OCI-LY3 (cell line): ENCODE measurements around the gene TYRO3.

Source experiments
- H2AFZ ChIP-seq: fragments of 200-600, 300-600 bp; shearing (Covaris generic); 2 replicates; pipeline ENCODE4 v1.6.0; 2014; ENCODE audit warnings: antibody characterized with exemption, low read depth, low read length
- H3K27ac ChIP-seq: fragments of 200-600, 300-600 bp; sonication (generic); 2 replicates; pipeline ENCODE4 v1.5.1; 2014; ENCODE audit warnings: mild to moderate bottlenecking, low read length, moderate library complexity, mixed read lengths
- H3K27me3 ChIP-seq: fragments of 200-600, 300-600 bp; sonication (generic); 2 replicates; pipeline ENCODE4 v1.6.1; 2014; ENCODE audit warnings: low read depth, low read length, mixed read lengths
- H3K36me3 ChIP-seq: fragments of 200-600, 300-600 bp; sonication (generic); replicated peaks from 2 replicates; pipeline ENCODE3; 2014; ENCODE audit warnings: low read depth, low read length, mixed read lengths
- H3K4me1 ChIP-seq: fragments of 300-600, 200-600 bp; sonication (generic); 2 replicates; pipeline ENCODE4 v1.6.1; 2014; ENCODE audit warnings: low read length, mixed read lengths
- H3K4me2 ChIP-seq: fragments of 200-600, 300-600 bp; sonication (generic); 2 replicates; pipeline ENCODE4 v1.6.1; 2014; ENCODE audit warnings: low read length, mixed read lengths
- H3K4me3 ChIP-seq: fragments of 300-600, 200-600 bp; sonication (generic); 2 replicates; pipeline ENCODE4 v1.5.1; 2014; ENCODE audit warnings: antibody characterized with exemption, mild to moderate bottlenecking, low read length, moderate library complexity
- H3K79me2 ChIP-seq: fragments of 300-600, 200-600 bp; shearing (Covaris generic); 2 replicates; pipeline ENCODE4 v1.6.1; 2014; ENCODE audit warnings: mild to moderate bottlenecking, low read length, mixed read lengths
- H3K9ac ChIP-seq: fragments of 300-600, 200-600 bp; shearing (Covaris generic); 2 replicates; pipeline ENCODE4 v1.6.0; 2014; ENCODE audit warnings: mild to moderate bottlenecking, low read length, moderate library complexity
- H3K9me3 ChIP-seq: fragments of 200-600, 300-600 bp; shearing (Covaris generic); 2 replicates; pipeline ENCODE4 v1.6.1; 2014; ENCODE audit warnings: low read length, mixed read lengths; ENCODE audit not compliant: insufficient read depth
- H4K20me1 ChIP-seq: fragments of 200-600, 300-600 bp; sonication (generic); 2 replicates; pipeline ENCODE4 v1.6.1; 2016; ENCODE audit warnings: low read length, mixed read lengths; ENCODE audit not compliant: insufficient read depth
- CTCF ChIP-seq: fragments of 200-600, 300-600 bp; sonication (generic); IDR thresholded peaks from 2 replicates; pipeline ENCODE4 v1.5.1; 2014; ENCODE audit warnings: antibody characterized with exemption, low read length, low read depth
- EZH2phosphoT487 ChIP-seq: fragments of 200-600 bp; shearing (Covaris generic); IDR thresholded peaks from 2 replicates; pipeline ENCODE4 v1.6.1; 2018; ENCODE audit warnings: antibody characterized with exemption, mixed run types, low read depth

TYRO3 gene

GRCh38 chr15:41545218-41545617 is 13.8 kb upstream of the TYRO3 start:
- Histone ChIP-seq H3K9me3 (no peaks in the 10 kb centered on the region), H3K9ac (no peak overlapping the region), H3K4me1 (peaks cover 9% of the 10 kb centered on the region; the same call in 1 of the 2 replicates), H3K4me2 (no peak overlapping the region), H4K20me1 (no peaks in the 10 kb centered on the region), H3K4me3 (no peak overlapping the region), H3K27ac (no peak overlapping the region), H3K27me3 (no peaks in the 10 kb centered on the region), H2AFZ (no peak overlapping the region), H3K79me2 (peaks cover 17% of the 10 kb centered on the region), H3K36me3 (no peaks in the 10 kb centered on the region)
- TF ChIP-seq EZH2phosphoT487: no peak
- no peak for TF ChIP-seq CTCF

GRCh38 chr15:41546851-41547786 is 11.9 kb upstream of the TYRO3 start:
- Histone ChIP-seq H4K20me1 (no peaks in the 10 kb centered on the region), H3K36me3 (no peaks in the 10 kb centered on the region), H3K27ac (no peak overlapping the region), H3K4me3 (no peak overlapping the region), H3K9me3 (no peaks in the 10 kb centered on the region), H3K4me1 (peaks cover 9% of the 10 kb centered on the region; the same call in 1 of the 2 replicates), H3K79me2 (peaks cover 17% of the 10 kb centered on the region), H3K27me3 (no peaks in the 10 kb centered on the region), H2AFZ (no peak overlapping the region), H3K9ac (no peak overlapping the region), H3K4me2 (no peak overlapping the region)
- TF ChIP-seq CTCF (no peak), EZH2phosphoT487 (no peak)

- no peaks in the 10 kb centered on the region for H3K4me1 ChIP-seq
- H3K36me3 ChIP-seq: no peaks in the 10 kb centered on the region
- H3K9ac ChIP-seq: no peak overlapping the region
- H3K9me3 ChIP-seq: no peaks in the 10 kb centered on the region
- H2AFZ ChIP-seq: no peak overlapping the region
- H3K4me3 ChIP-seq: no peak overlapping the region
- no peaks in the 10 kb centered on the region for H3K27me3 ChIP-seq
- H3K27ac ChIP-seq: no peak overlapping the region
- H3K4me2 ChIP-seq: no peak overlapping the region
- H4K20me1 ChIP-seq: no peaks in the 10 kb centered on the region
- H3K79me2 ChIP-seq: no peaks in the 10 kb centered on the region
- TF ChIP-seq CTCF: no peak
- no peak for TF ChIP-seq EZH2phosphoT487
These were observed 8.8 kb upstream of the TYRO3 start for GRCh38 chr15:41550066-41550775.

- Histone ChIP-seq H3K79me2 (no peaks in the 10 kb centered on the region), H2AFZ (no peak overlapping the region), H3K9me3 (no peaks in the 10 kb centered on the region), H3K36me3 (no peaks in the 10 kb centered on the region), H4K20me1 (no peaks in the 10 kb centered on the region), H3K9ac (no peak overlapping the region), H3K4me1 (peaks cover 23% of the 10 kb centered on the region), H3K27ac (no peak overlapping the region), H3K4me2 (no peak overlapping the region), H3K27me3 (no peaks in the 10 kb centered on the region), H3K4me3 (no peak overlapping the region)
- TF ChIP-seq CTCF: no peak
- no peak for TF ChIP-seq EZH2phosphoT487
These were observed 5.3 kb upstream of the TYRO3 start for GRCh38 chr15:41553731-41554130.
